GM12875 (cell line): ENCODE data around the gene TNFSF11.
A peak's percentile ranks its signal among the peaks of the same experiment; 100 is the strongest.

Source experiments
- H3K4me3 ChIP-seq: one replicate; pipeline ENCODE4 v1.5.1; 2011; ENCODE audit warnings: low read depth, low read length, control low read depth
- TF ChIP-seq, protein P1 (sequence below): IDR thresholded peaks from 2 replicates; pipeline ENCODE4 v1.5.1; 2011; ENCODE audit warnings: low read depth, mild to moderate bottlenecking, control low read depth, inconsistent platforms, low read length, moderate library complexity, borderline replicate concordance; ENCODE audit not compliant: insufficient read depth

The TNFSF11 gene, protein sequence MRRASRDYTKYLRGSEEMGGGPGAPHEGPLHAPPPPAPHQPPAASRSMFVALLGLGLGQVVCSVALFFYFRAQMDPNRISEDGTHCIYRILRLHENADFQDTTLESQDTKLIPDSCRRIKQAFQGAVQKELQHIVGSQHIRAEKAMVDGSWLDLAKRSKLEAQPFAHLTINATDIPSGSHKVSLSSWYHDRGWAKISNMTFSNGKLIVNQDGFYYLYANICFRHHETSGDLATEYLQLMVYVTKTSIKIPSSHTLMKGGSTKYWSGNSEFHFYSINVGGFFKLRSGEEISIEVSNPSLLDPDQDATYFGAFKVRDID

DNA sequence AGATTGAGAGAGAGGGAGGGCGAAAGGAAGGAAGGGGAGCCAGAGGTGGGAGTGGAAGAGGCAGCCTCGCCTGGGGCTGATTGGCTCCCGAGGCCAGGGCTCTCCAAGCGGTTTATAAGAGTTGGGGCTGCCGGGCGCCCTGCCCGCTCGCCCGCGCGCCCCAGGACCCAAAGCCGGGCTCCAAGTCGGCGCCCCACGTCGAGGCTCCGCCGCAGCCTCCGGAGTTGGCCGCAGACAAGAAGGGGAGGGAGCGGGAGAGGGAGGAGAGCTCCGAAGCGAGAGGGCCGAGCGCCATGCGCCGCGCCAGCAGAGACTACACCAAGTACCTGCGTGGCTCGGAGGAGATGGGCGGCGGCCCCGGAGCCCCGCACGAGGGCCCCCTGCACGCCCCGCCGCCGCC, at the start of gene TNFSF11:
TNFSF11 (plus strand) TSS at position 142 of the 400 bp plus-strand sequence; CDS start at position 294, 152 bp downstream.
- H3K4me3 ChIP-seq = peak within 1 kb of the TSS; percentile 91
- TF ChIP-seq, protein P1, sequence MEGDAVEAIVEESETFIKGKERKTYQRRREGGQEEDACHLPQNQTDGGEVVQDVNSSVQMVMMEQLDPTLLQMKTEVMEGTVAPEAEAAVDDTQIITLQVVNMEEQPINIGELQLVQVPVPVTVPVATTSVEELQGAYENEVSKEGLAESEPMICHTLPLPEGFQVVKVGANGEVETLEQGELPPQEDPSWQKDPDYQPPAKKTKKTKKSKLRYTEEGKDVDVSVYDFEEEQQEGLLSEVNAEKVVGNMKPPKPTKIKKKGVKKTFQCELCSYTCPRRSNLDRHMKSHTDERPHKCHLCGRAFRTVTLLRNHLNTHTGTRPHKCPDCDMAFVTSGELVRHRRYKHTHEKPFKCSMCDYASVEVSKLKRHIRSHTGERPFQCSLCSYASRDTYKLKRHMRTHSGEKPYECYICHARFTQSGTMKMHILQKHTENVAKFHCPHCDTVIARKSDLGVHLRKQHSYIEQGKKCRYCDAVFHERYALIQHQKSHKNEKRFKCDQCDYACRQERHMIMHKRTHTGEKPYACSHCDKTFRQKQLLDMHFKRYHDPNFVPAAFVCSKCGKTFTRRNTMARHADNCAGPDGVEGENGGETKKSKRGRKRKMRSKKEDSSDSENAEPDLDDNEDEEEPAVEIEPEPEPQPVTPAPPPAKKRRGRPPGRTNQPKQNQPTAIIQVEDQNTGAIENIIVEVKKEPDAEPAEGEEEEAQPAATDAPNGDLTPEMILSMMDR = no peak

DNA sequence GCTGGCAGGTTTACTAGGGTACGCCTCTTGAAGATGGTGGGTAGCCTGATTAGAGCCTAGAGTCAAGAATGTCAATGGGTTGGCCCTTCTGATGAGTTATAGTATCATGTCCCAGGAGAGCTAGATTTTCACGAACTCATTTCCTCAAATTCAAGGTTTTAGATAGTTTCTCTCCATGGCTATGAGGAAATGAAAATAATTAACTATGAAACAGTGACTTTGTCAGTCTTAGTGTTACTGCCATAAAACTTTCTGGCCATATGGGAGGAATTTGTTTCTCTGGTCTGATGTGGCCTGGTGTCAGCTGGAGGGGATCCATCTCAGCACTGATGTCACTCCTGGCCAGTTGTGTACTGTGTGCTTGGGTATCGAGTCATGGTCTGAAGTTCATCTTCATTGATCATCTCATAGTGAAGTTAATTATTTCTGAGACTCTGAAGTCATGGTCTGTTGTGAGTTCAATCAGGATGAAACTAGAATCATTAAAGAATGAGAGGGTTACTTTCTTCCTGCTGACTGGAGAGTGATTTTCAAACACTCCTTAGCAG, 49.4 kb upstream of the TNFSF11 start:
- TF ChIP-seq, protein P1 = no peak
- no peak overlapping the region for H3K4me3 ChIP-seq

DNA sequence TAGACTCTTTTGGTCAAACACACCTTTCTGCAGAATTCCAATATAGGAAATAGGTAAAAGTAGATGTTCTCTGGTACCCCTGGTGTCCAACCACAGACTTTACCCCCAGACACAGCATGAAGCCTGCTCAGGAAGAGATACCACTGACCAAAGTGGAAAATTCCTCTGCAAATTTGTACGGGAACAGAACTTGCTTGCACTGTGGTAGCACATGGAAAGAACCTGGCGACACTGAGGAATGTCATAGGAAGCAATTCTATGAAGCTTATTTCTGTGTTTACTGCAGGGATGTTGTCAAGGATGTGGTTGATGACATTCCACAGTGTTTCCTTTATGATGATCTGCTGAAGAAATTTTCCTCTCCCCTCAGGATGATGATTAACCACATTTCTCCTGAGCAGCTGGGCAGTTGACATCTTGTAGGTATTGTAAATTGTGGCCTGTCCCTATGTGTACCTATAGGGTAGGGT, 48.9 kb upstream of the TNFSF11 start:
- TF ChIP-seq, protein P1 = no peak
- no peak overlapping the region for H3K4me3 ChIP-seq

DNA sequence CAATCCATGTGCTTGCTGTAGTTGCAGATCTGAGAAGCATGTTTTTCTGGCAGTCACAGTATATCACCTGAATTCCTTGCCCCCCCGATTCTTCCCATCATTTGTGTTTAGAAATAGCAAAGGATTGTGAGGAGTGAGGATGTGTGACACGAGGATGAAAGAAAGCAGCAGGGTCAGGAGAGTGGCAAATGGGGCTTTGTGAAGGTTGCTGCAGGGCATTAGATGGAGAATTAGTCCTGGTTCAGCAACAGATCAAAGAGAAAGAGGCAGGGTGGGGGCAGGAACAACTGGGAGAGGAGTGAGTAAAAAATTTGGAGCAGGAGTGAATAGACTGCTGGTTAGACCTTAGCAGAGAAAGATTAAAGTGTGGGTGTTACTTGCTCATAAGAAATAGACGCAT, 47.7 kb upstream of the TNFSF11 start:
- TF ChIP-seq, protein P1 = no peak
- H3K4me3 ChIP-seq = no peak overlapping the region

DNA sequence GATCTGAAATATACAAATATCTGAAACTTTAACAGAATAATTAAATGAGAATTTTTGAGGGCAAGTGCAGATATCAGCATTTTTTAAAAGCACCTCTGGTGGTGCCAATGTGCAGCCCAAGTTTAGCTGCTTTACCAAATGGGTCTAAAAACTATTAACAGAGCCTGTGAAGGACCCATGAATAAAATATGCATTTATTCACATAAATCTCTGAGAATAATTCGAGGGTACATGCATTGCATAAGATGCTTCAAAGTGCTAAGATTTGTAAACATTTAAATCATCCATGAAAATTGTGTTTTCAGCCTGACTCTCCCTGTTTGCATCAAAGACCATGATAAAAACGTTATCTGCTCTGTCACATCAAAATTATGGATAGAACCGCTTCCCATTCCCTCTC, 47.1 kb upstream of the TNFSF11 start:
- TF ChIP-seq, protein P1 = no peak
- no peak overlapping the region for H3K4me3 ChIP-seq

DNA sequence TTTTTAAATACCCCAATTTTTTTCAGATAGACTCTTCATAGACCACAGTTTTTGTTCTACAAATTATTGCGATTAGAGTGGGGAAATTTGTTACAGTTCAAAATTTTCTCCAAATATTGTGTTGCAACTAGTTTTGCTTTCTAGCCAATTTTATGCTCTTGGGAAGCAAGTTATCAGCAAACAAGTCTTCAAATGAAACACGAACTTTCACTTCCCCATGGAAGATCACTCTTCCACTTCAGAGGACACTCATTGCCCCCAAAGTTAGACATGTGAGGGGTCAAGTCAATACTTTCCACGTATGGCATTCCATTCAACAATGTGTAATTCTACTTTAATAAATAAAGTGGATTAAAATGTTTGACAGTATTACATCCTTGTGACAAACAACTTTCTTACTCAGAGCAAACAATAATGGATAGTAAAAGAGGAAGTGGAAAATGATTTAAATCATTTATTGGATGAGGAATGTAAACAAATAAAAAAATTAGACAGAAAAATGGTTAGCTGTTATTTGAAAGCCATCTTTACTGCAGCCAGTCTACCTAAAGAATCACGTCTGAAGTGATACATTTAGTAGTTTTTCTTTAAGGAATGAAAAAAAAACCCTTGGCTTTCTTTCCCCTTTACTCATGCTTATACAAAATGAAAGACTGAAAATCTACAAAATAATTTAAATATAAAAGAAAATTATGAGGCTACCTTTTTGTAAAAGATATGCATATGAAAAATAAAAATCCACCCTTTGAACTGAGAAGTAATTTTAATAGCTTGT, 41.2 kb upstream of the TNFSF11 start:
- no peak overlapping the region for H3K4me3 ChIP-seq
- TF ChIP-seq, protein P1 = no peak
